Measurements from ENCODE around the gene SYNJ2.
"Not testable (repeated sequence)": the region's sequence is repeated elsewhere in the genome, so short reads cannot be mapped to it uniquely, and the experiment has no call there.

SYNJ2 gene, protein sequence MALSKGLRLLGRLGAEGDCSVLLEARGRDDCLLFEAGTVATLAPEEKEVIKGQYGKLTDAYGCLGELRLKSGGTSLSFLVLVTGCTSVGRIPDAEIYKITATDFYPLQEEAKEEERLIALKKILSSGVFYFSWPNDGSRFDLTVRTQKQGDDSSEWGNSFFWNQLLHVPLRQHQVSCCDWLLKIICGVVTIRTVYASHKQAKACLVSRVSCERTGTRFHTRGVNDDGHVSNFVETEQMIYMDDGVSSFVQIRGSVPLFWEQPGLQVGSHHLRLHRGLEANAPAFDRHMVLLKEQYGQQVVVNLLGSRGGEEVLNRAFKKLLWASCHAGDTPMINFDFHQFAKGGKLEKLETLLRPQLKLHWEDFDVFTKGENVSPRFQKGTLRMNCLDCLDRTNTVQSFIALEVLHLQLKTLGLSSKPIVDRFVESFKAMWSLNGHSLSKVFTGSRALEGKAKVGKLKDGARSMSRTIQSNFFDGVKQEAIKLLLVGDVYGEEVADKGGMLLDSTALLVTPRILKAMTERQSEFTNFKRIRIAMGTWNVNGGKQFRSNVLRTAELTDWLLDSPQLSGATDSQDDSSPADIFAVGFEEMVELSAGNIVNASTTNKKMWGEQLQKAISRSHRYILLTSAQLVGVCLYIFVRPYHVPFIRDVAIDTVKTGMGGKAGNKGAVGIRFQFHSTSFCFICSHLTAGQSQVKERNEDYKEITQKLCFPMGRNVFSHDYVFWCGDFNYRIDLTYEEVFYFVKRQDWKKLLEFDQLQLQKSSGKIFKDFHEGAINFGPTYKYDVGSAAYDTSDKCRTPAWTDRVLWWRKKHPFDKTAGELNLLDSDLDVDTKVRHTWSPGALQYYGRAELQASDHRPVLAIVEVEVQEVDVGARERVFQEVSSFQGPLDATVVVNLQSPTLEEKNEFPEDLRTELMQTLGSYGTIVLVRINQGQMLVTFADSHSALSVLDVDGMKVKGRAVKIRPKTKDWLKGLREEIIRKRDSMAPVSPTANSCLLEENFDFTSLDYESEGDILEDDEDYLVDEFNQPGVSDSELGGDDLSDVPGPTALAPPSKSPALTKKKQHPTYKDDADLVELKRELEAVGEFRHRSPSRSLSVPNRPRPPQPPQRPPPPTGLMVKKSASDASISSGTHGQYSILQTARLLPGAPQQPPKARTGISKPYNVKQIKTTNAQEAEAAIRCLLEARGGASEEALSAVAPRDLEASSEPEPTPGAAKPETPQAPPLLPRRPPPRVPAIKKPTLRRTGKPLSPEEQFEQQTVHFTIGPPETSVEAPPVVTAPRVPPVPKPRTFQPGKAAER (N-terminal part only)

GRCh38 chr6:157981395-157982101 lies at the start of gene SYNJ2:
TSS of gene SYNJ2 (plus strand) at chr6:157981863. CDS start at chr6:157981962, 99 bp downstream.
- no peak for DNase-seq

DNA sequence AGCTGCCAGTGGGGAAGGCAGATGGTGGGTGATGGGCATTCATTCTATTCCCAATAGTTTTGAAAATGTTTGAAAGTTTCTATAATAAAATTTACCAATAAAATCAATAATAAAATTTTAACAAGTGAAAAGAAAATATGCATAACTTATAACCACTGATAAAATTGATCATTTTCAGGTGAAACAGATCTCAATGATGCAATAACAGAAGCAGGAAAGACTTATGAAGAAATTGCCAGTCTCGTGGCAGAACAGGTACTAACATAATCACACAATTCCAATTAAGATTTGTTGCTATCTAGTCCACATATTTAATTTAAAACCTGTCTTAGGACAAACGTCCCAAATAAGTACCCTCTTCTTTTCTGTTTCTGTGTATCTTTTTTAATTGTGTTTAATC lies 45.9 kb upstream of the SYNJ2 start:
- no peak for DNase-seq

- no peak for DNase-seq
Observed at GRCh38 chr6:157937318-157937717, 44.3 kb upstream of the SYNJ2 start.

- DNase-seq: no peak
Observed at GRCh38 chr6:157937916-157938315, 43.7 kb upstream of the SYNJ2 start.

- not testable (repeated sequence) for DNase-seq
Observed at GRCh38 chr6:157940375-157941036, 41.2 kb upstream of the SYNJ2 start.

DNA sequence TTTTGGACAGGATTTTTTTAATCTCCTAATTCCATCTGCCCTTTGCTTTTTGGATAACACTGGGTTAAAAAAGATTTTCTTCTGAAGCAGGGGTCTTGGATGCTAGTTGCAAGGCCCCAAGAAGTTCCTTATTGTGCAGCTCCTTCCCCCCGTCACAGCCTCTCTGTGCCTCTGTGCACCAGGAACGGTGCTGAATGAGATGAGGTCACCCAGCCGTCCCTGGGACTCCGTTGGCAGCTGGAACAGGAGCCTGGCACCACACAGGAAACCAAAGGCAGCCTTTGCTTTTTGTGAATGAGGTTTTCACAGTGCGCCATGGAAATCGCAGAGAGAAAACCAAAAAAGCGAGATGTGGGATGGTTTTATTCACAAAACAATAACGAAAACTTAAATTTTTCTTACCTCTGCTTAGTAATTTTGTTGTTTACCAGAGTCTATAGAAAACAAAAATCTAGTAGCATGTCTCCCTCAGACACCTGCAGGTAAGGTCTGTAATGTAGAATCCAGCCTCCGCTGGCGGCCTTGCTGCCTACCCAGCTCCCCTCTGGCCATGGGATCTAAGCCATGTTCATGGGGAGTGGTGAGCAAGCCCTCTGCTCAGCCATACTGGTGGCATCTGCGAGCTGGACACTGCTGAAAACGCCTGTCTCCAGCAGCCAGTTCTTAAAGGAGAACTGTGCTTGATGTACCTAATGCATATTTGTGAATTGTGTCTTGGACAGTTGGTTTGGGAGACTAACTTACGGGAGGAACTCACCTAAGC lies 40.4 kb upstream of the SYNJ2 start:
- no peak for DNase-seq

- no peak for DNase-seq
Observed at GRCh38 chr6:157942351-157942750, 39.3 kb upstream of the SYNJ2 start.

DNA sequence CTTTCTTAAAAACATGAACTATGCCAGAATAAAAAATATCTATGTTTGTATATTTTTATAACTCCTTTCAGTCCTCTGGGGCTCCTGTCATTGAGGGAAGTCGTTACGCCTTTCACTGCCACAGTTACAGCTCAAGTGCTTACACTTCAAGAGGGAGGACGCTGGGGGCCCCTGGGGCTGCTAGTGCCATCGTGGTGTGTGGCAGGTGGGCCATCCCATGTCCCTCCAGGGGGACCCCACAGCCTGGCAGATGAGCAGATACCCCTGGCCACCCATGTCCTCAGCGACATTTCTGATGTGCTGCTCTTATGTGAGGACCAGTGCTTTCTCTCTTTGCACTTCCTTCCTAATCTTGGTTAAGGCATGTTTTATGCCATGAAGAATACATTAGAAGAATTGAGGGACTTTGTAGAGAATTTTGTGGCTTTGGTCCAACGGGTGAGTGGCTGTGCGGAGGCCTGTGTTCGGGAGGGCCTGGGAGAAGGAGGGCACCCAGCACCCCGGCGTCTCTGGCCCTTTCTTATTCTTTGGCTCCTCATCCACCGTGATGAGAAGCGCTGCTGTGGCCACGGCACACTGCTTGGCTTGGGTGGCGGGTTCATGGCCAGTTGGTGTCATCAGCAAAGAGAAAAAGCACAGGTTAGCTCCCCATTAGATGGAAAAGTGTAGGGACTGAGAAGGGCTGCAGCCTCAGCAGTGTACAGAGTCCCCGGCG lies 38.3 kb upstream of the SYNJ2 start:
- DNase-seq: no peak

DNA sequence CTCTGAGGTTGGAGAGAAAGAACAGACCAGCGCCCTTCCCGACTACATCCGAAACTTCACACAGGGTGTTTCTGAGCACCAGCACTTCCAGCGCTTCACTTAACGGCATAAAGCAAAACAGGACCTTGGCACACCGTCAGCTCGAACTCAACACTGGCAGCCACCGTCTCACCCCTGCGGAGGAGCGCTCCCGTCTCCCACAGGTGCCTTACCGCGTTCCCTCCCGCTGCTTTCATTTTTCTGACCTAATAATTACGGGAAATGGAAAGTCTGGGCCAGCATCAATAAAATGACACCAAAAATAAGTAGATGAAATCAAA lies 37.7 kb upstream of the SYNJ2 start:
- DNase-seq: no peak

DNA sequence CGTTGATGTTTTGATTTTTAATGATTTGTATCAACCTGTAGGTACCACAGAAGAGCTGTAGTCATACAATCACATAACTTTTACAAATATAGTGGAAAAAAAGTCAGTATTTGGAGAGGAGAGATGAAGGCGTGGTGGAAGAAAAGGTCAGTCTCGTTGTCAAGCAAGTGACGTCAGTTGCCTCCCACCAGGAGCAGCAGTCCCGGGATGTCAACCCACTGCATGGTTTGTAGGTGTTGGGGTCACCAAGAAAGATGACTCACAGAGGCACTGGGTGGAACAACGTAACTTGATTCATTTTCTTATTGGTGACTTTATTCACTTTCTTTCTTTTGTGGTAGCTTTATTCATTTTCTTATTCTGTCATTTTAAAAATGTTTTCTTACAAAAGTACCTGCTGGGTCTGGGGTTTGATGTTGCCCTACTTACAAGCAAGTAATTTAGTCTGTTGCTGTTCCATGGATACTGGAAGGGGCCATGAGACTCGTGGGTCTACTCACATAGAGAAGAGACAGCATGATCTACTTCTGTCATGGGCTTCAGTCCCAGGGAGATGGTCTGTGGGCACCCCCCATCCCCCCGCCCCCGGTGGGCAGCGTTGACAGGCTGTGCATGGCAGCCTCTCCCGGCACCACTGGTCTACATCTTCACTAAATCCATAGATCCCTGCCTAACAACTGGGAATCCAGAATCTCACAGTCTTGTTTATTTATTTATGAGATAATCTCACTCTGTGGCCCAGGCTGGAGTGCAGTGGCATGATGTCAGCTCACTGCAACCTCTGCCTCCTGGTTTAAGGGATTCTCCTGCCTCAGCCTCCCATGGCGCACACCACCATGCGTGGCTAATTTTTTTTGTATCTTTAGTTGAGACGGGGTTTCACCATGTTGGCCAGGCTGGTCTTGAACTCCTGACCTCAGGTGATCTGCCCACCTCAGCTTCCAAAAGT lies 36.4 kb upstream of the SYNJ2 start:
- no peak for DNase-seq

DNA sequence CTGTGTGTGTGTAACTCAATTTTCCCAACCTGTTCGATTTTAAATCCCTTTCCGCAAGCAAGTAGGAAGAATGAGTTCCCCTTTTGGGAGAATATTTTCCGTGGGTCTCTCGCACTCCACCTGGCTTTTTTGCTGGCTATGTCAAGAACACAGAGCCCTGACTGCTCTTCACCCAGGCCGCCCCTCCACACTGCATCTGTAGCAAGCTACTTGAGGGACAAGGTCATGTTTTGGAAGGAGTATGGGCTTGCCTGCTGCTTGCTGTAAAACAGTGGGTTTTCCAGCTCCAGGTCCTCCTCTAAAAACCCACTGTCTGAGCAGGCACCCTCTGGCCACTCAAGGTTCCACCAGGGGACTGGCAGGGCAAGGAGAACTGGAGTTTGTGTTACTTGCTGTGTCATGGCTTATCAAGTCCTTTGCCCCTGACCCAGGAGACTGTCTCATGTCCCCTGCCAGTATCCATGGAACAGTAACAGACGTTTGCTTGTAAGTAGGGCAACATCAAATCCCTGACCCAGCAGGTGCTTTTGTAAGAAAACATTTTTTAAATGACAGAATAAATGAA lies 35.5 kb upstream of the SYNJ2 start:
- no peak for DNase-seq

GRCh38 chr6:157946865-157947532 lies 34.7 kb upstream of the SYNJ2 start:
- DNase-seq: no peak

GRCh38 chr6:157950899-157951298 lies 30.8 kb upstream of the SYNJ2 start:
- not testable (repeated sequence) for DNase-seq

- no peak for DNase-seq
Observed at GRCh38 chr6:157951828-157952227, 29.8 kb upstream of the SYNJ2 start.

DNA sequence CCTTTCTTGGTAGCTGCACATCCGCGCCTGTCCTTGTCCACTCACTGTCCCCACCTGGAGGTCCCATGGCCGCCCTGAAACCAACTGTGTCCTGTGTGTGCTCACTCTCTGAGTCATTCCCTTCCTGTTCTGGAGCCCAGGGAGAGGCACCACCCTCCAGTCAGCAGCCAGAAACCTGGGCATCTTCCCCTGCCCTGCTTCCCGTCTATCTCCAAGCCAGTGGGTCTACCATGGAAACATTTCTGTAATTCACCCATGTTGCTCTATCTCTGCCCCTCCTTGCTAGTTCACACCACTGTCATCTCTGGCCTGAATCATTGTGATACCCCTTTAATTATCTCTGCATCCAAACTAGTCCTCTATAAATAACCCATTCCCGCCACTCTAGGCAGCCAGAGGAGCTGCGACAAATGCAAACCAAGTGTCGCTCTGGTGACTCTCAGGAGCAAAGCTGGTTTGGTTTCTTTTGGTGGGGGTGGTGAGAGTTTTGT lies 28.8 kb upstream of the SYNJ2 start:
- DNase-seq: no peak

GRCh38 chr6:157953580-157954091 lies 28.0 kb upstream of the SYNJ2 start:
- DNase-seq: no peak

DNA sequence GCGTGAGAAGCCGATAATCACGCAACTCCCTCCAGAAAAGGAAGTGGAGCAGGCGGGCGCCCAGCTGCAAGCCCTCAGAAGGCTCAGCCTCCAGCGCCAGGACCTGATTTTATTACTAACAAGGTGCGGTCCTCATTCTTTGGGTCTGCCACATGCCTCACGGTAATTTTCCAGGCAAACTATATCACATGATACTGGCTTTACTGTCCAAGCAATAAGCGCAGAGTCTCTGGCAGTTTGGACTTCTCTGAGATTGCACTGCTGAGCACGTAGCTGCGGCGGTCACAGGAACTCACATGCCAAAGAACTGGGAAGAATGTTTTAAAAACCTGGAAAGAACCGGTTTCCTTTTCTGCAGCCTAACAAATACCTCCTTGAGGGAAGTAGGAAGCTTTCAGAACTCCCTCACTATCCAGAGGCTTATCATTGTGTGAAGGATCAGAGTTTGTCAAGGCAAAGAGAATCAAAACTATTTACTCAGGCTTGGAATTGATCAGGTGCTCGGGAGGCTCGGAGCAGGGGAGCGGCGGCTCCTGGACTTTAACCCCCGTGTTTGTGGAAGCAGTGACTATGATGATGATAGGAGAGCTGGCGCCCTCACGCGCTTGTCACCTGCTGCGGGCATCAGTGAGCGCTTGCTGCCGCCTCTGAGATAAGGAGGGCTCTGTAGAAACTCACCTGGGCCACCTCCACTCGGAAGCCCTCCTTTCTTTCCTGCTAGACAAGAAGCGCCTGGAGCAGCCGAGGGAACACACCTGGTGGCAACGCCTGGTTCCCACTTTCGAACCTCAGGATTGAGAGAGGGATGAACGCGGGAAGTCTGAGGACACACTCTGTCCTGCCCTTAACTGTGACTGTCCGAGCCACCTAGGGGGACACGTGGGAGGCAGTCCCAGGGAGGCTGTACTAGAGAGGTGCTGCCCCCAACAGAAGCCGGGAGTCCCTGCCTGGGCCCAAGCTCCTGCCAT lies 27.2 kb upstream of the SYNJ2 start:
- DNase-seq: no peak
